G401.6 (cell line): ENCODE results near the gene SRSF1.
"Not testable (repeated sequence)": the region's sequence is repeated elsewhere in the genome, so short reads cannot be mapped to it uniquely, and the experiment has no call there.

ENCODE experiments used
- FAIRE-seq: peaks from 2 replicates; lab custom pipeline; 2012; peaks lifted over from hg19 to GRCh38; lab: Jason Lieb, UNC

The SRSF1 gene

GRCh38 chr17:57988301-57989250, 18.5 kb downstream of the SRSF1 start:
- peak; percentile 52 for FAIRE-seq

- FAIRE-seq = no peak
Measured at GRCh38 chr17:57987581-57988300, 19.3 kb downstream of the SRSF1 start, which contains the start of gene VEZF1. Gene VEZF1 (minus strand): TSS chr17:57988254. CDS start chr17:57988111, 143 bp downstream.

GRCh38 chr17:57986841-57987580, 20.0 kb downstream of the SRSF1 start:
- FAIRE-seq = no peak

GRCh38 chr17:57985675-57985974, 21.4 kb downstream of the SRSF1 start:
- no peak for FAIRE-seq

- no peak for FAIRE-seq
Measured at GRCh38 chr17:57984936-57985674, 21.9 kb downstream of the SRSF1 start.

GRCh38 chr17:57984261-57984890, 22.7 kb downstream of the SRSF1 start:
- no peak for FAIRE-seq

- FAIRE-seq = no peak
Measured at GRCh38 chr17:57983446-57983845, 23.6 kb downstream of the SRSF1 start.

- FAIRE-seq = no peak
Measured at GRCh38 chr17:57982452-57983170, 24.4 kb downstream of the SRSF1 start.

GRCh38 chr17:57980522-57980921, 26.5 kb downstream of the SRSF1 start:
- no peak for FAIRE-seq

GRCh38 chr17:57979076-57979475, 28.0 kb downstream of the SRSF1 start:
- no peak for FAIRE-seq

- no peak for FAIRE-seq
Measured at GRCh38 chr17:57976594-57976993, 30.5 kb downstream of the SRSF1 start.

GRCh38 chr17:57975044-57975443, 32.0 kb downstream of the SRSF1 start:
- no peak for FAIRE-seq

- not testable (repeated sequence) for FAIRE-seq
Measured at GRCh38 chr17:57974053-57974824, 32.8 kb downstream of the SRSF1 start.

- no peak for FAIRE-seq
Measured at GRCh38 chr17:57972151-57972550, 34.9 kb downstream of the SRSF1 start.

GRCh38 chr17:57971572-57971971, 35.5 kb downstream of the SRSF1 start:
- FAIRE-seq = no peak

GRCh38 chr17:57970710-57971109, 36.3 kb downstream of the SRSF1 start:
- no peak for FAIRE-seq

GRCh38 chr17:57968456-57968855, 38.6 kb downstream of the SRSF1 start:
- FAIRE-seq = no peak

- no peak for FAIRE-seq
Measured at GRCh38 chr17:57966875-57967274, 40.2 kb downstream of the SRSF1 start.

GRCh38 chr17:57966246-57966645, 40.8 kb downstream of the SRSF1 start:
- FAIRE-seq = no peak
